Stimulated activated naive B cell treated with anti-CD40 and anti-IgM and Interleukin-4, amounts not matched to agents 10 μg/mL and 1 μg/mL and 100 μg/mL, for 72 hours (primary cell): ENCODE measurements around the gene EXPH5.
A peak's percentile ranks its signal among the peaks of the same experiment; 100 is the strongest.

Source experiments
- ATAC-seq, 2 donors: fragments of 150-1000 bp; cut with Tn5 transposase; replicated peaks; 2 replicates each; pipeline ENCODE4 v1.10.0; 2021; ENCODE audit warnings: moderate library complexity in 1 of 2
- DNase-seq: peaks from one replicate; pipeline ENCODE4 v3.0.0; 2021
- H3K27ac Mint-ChIP-seq: one replicate; pipeline ENCODE4 v1.8.0; 2022; ENCODE audit warnings: mild to moderate bottlenecking, mixed read lengths
- H3K27me3 Mint-ChIP-seq, 2 donors: one replicate each; pipeline ENCODE4 v1.8.0; 2022; ENCODE audit warnings: mixed read lengths in 2 of 2
- H3K36me3 Mint-ChIP-seq, 2 donors: one replicate each; pipeline ENCODE4 v1.8.0; 2022; ENCODE audit warnings: mixed read lengths in 2 of 2, mild to moderate bottlenecking in 1 of 2
- H3K4me1 Mint-ChIP-seq, 2 donors: one replicate each; pipeline ENCODE4 v1.8.0; 2022; ENCODE audit warnings: mixed read lengths in 2 of 2, mild to moderate bottlenecking in 1 of 2
- H3K4me3 Mint-ChIP-seq, 2 donors: one replicate each; pipeline ENCODE4 v1.8.0; 2022; ENCODE audit warnings: mild to moderate bottlenecking in 2 of 2, mixed read lengths in 2 of 2, moderate library complexity in 1 of 2
- H3K9me3 Mint-ChIP-seq, 2 donors: one replicate each; pipeline ENCODE4 v1.8.0; 2022; ENCODE audit warnings: mixed read lengths in 2 of 2, mild to moderate bottlenecking in 1 of 2

EXPH5 gene

DNA sequence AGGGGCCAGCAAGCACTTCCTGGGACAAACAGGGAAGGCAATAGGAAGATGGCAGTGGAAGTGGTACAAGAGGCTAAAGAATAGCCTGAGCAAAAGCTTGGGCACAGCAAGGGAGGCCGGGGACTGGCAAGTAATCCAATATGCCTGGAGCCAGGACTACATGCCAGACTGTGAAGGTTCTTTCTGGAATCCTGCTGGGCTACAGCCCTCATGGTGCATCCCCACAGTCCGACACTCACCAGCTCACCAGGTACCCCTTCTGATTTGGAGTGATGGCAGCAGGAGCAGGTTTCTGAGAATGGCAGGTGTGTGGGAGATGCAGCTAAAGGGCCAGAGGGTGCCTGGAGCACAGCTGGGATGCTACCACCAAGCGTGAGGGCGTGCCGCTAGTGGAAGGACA lies 63.1 kb downstream of the EXPH5 start:
- Mint-ChIP-seq H3K27ac (no peak overlapping the region), H3K4me1 (no peaks in the 10 kb centered on the region)

DNA sequence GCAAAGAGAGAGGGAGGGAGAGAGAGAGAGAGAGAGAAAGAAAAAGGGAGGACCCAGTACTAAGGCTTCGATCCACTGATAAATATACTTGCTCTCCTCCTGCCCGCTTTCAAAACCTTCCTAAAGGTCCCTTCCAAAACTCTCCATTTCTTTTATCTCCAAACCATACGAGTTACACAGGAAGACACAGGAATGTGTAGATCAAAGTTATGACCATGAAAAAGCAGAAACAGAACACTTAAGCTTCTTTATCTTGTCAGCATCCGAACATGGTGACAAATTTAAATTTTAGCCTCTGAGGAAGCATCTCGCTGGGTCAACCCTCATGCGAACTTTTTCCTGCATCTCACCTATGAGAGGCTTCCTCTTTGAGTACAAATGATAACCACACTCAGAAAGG lies 66.2 kb downstream of the EXPH5 start:
- H3K9me3 Mint-ChIP-seq, result peaks cover 5% of the 10 kb centered on the region in 2 donors
- no peaks in the 10 kb centered on the region for H3K4me1 Mint-ChIP-seq
- H3K4me3 Mint-ChIP-seq, result no peak overlapping the region
- peaks cover 0 to 2% of the 10 kb centered on the region in 2 donors for H3K36me3 Mint-ChIP-seq
- peaks cover 0 to 5% of the 10 kb centered on the region in 2 donors for H3K27me3 Mint-ChIP-seq
- ATAC-seq (no peak), DNase-seq (no peak)
- no peak overlapping the region for H3K27ac Mint-ChIP-seq

More for the DNA sequence above, 63.1 kb downstream of the EXPH5 start:
- Mint-ChIP-seq H3K4me3 (no peak overlapping the region), H3K27me3 (peaks cover 0 to 5% of the 10 kb centered on the region in 2 donors), H3K36me3 (no peaks in the 10 kb centered on the region), H3K9me3 (no peaks in the 10 kb centered on the region)
- ATAC-seq (no peak), DNase-seq (no peak)

DNA sequence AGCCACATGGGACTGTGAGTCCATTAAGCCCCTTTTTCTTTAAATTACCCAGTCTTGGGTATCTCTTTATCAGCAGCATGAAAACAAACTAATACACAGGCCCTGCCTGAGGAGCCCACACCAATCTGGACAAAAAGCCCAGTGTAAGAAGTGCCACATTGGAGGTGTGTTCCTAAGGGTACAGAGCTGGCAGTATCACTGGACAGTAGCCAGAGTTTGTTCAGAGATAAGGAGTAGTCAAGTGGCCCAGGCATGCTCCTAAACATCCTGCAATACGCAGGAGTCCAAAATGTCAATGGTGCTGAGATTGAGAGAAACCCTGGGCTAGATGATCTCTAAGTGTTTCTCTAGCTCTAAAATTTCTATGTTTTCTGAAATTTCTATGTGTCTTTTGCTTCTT lies 68.4 kb downstream of the EXPH5 start:
- Mint-ChIP-seq H3K27me3 (peaks cover 4 to 5% of the 10 kb centered on the region in 2 donors), H3K4me1 (no peaks in the 10 kb centered on the region), H3K9me3 (peaks cover 5% of the 10 kb centered on the region in 2 donors), H3K4me3 (no peak overlapping the region), H3K27ac (no peak overlapping the region), H3K36me3 (peaks cover 0 to 2% of the 10 kb centered on the region in 2 donors)
- ATAC-seq, result no peak
- DNase-seq, result no peak

DNA sequence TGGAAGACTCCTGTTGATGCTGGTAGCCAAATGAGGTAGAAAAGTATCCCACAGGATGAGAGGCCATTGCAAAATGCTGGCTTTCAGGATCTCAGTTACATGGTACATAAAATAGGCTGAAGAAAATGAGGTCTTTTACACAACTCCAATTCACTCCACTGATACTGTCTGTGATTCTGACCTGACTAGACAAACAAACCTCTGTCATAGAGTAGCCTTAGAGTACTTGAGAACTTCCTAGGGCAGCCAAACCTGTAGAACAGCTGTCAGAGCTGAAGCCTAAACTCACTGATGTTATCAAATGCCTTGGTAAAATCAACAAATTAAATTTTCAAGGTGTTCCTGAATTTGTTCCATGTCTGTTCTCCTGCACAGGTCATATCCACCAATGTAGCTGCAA lies 69.1 kb downstream of the EXPH5 start:
- ATAC-seq (no peak), DNase-seq (no peak)
- H3K27me3 Mint-ChIP-seq, result peaks cover 4 to 5% of the 10 kb centered on the region in 2 donors
- no peak overlapping the region for H3K27ac Mint-ChIP-seq
- no peaks in the 10 kb centered on the region for H3K4me1 Mint-ChIP-seq
- H3K9me3 Mint-ChIP-seq, result peaks cover 5% of the 10 kb centered on the region in 2 donors
- no peak overlapping the region for H3K4me3 Mint-ChIP-seq
- peaks cover 0 to 2% of the 10 kb centered on the region in 2 donors for H3K36me3 Mint-ChIP-seq

DNA sequence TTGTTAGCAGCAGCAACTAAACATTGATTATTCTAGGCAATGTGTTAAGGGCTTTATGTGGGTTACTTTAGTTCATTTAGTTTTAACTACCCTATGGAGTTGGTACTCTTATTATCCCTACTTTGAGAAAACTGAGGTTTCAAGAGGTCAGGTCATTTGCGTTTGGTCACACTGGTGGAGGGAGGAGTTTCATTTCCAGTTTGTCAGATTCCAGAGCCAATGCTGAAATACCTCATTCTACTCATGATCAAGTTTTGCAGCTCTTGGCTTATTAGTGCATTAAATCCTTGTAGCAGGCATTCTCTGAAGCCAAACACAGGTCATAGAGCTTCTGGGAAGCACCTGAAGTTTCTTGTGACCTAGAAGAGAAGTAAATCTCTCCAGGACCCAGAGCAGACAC lies 71.2 kb downstream of the EXPH5 start:
- ATAC-seq, result no peak
- peaks cover 4 to 5% of the 10 kb centered on the region in 2 donors for H3K27me3 Mint-ChIP-seq
- no peak overlapping the region for H3K27ac Mint-ChIP-seq
- H3K9me3 Mint-ChIP-seq, result peaks cover 5% of the 10 kb centered on the region in 2 donors
- no peaks in the 10 kb centered on the region for H3K4me1 Mint-ChIP-seq
- no peak overlapping the region for H3K4me3 Mint-ChIP-seq
- no peak for DNase-seq
- H3K36me3 Mint-ChIP-seq, result peaks cover 0 to 2% of the 10 kb centered on the region in 2 donors

DNA sequence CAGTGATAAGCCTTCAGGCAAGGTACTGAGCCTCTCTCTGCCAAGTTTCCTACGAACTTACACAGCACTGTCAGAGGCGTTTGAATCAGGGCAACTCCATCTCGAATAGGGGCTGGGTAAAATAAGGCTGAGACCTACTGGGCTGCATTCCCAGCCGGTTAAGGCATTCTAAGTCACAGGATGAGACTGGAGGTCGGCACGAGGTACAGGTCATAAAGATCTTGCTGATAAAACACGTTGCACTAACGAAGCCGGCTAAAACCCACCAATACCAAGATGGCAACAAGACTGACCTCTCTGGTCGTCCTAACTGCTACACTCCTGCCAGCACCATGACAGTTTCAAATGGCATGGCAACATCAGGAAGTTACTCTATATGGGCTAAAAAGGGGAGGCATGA lies 75.0 kb downstream of the EXPH5 start:
- Mint-ChIP-seq H3K9me3 (no peaks in the 10 kb centered on the region), H3K27me3 (peaks cover 4 to 9% of the 10 kb centered on the region in 2 donors)

DNA sequence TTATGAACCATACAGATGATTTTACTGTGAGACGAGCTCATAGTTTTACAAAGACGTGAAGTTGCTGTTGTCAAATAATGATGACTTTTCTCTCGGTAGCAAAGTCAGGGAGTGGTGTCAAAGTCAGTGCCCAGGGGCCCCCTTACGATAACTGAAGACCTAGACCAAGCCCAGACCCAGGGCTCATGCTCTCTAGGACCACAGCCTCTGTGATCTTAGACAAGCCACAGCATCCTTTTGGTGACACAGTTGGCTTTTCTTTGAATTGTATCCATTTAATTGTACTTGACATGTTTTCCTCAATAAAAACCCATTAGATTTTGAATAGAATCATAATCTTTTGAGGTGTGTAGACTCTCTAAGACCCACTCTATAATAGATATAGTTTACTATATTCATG lies 77.4 kb downstream of the EXPH5 start:
- Mint-ChIP-seq H3K27ac (no peak overlapping the region), H3K9me3 (no peaks in the 10 kb centered on the region), H3K4me3 (no peak overlapping the region), H3K27me3 (peaks cover 3 to 9% of the 10 kb centered on the region in 2 donors), H3K36me3 (peaks cover 0 to 9% of the 10 kb centered on the region in 2 donors), H3K4me1 (no peaks in the 10 kb centered on the region)
- DNase-seq (no peak), ATAC-seq (no peak)

More for the DNA sequence above, 75.0 kb downstream of the EXPH5 start:
- peaks cover 0 to 9% of the 10 kb centered on the region in 2 donors for H3K36me3 Mint-ChIP-seq
- DNase-seq (no peak), ATAC-seq (no peak)
- no peaks in the 10 kb centered on the region for H3K4me1 Mint-ChIP-seq
- no peak overlapping the region for H3K4me3 Mint-ChIP-seq
- no peak overlapping the region for H3K27ac Mint-ChIP-seq

DNA sequence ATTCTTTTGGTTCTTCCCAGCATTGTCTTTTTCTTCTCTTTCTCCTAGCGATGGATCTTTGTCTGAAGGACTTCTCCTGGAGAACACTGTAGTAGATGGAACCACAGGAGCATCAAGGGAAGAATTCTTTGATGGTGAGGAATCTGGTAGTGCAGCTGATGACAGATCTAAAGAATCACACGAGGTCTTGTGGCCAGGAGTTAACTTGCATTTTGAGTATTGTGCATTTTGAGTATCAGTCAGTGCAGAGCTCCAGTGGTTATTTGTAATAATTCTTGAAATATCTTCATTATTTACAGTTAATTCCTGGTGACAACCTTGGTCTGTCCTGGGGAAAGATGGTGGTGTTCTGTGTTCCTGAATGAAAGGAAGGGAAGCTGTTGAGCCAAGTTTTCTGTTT lies 80.9 kb downstream of the EXPH5 start:
- H3K36me3 Mint-ChIP-seq, result peaks cover 0 to 9% of the 10 kb centered on the region in 2 donors
- DNase-seq (no peak), ATAC-seq (no peak)
- H3K4me1 Mint-ChIP-seq, result no peaks in the 10 kb centered on the region
- H3K4me3 Mint-ChIP-seq, result no peak overlapping the region
- no peaks in the 10 kb centered on the region for H3K9me3 Mint-ChIP-seq
- H3K27ac Mint-ChIP-seq, result no peak overlapping the region
- peaks cover 0 to 19% of the 10 kb centered on the region in 2 donors for H3K27me3 Mint-ChIP-seq

DNA sequence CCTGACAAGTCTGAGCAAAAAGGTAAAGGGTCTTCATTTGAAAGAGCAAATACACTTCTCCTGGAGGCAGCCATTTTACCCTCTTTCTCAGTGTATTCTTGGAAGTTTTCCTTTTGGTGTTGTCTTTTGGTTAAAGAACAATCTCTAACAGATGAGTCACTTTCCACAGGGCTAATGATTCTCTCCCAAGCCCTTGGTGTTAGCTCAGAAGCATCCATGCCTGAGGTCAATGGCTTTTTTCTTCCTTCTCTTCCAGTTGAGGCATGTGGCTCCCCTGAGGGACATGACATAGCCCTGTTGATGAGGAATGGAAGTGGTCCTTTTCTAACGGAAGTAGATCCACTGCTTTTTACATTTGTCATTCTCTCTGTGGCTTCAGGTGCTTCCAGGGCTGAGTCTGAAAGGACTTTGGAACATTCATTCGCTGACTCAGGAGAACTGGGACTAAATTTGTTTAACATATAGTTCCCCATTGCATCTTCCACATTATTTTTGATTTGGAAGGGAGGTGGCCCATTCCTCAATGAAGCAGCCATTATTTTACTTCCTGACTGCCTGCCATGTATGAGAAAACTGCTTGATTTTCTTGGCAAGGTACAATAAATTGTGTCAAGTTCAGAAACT lies 81.6 kb downstream of the EXPH5 start:
- no peak overlapping the region for H3K4me3 Mint-ChIP-seq
- ATAC-seq (no peak), DNase-seq (no peak)
- no peaks in the 10 kb centered on the region for H3K4me1 Mint-ChIP-seq
- H3K36me3 Mint-ChIP-seq, result peaks cover 0 to 9% of the 10 kb centered on the region in 2 donors
- no peak overlapping the region for H3K27ac Mint-ChIP-seq
- H3K27me3 Mint-ChIP-seq, result peaks cover 4 to 19% of the 10 kb centered on the region in 2 donors
- no peaks in the 10 kb centered on the region for H3K9me3 Mint-ChIP-seq

DNA sequence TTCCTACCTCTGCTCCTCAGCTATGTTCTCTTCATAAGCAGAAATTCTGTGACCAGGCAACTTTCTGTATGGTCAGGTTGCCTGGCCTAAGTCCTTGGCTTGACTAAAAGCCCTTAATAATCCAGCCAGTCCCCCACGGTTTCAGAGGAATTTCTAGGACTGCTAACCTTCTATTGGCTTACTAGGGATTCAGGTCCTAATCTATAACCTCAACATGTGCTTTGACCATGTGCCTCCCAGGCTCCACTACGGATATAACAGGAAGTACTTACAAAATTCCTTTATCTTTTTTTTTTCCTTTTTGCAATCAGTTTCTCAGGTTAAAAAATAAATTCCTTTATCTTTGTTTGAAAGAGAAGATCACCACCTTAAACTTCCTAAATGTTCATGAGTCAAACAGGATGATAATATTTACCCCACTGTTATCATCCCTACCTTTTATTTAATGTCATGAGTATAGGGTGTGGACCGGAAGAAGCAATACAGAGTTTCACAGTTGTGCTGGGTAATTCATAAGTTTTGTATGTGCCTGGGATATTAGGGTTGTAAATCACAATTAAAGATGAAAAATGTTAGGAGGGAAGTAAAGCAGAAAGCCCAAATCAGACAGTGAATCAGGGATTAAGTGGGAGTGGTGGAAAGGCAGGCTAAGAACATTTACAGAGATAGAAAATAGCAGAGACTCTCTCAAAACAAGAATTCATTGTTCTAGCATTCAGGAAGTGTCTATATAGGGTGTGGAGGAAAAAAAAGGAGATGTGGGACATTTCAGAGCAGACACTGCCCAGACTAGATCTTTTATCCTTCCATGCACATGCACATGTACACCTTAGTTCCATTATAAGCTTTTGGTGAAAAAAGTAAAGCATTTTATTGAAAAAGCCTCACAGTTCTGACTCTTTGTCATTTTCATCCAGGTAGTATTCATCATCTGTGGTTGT lies 84.6 kb downstream of the EXPH5 start:
- Mint-ChIP-seq H3K4me3 (no peak overlapping the region), H3K4me1 (no peaks in the 10 kb centered on the region), H3K27me3 (peaks cover 4 to 12% of the 10 kb centered on the region in 2 donors), H3K9me3 (no peaks in the 10 kb centered on the region), H3K36me3 (peaks cover 0 to 2% of the 10 kb centered on the region in 2 donors), H3K27ac (no peak overlapping the region)
- no peak for ATAC-seq
- no peak for DNase-seq

DNA sequence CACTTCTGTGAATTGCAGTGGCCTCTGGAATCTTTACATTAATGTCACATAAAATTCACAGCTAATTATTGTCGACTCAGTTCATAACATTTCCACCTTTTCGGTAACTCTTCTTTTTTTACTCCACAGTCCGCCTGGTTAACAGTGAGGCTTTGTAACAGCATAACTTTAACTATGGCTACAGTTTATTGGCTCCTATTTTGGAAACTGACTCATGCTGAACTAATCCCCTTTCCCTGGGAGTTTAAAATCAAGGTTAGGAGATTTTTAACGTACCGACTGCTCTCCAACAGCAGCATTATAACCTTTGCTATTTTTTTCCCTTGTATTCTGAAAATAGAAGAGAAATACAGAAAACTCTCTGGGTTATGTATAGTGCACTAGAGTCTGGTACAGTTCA lies 92.2 kb downstream of the EXPH5 start:
- Mint-ChIP-seq H3K4me1 (peaks cover 5% of the 10 kb centered on the region in 2 donors), H3K36me3 (no peaks in the 10 kb centered on the region), H3K9me3 (no peaks in the 10 kb centered on the region), H3K4me3 (no peak overlapping the region), H3K27me3 (no peaks in the 10 kb centered on the region), H3K27ac (no peak overlapping the region)
- DNase-seq (no peak), ATAC-seq (no peak)

DNA sequence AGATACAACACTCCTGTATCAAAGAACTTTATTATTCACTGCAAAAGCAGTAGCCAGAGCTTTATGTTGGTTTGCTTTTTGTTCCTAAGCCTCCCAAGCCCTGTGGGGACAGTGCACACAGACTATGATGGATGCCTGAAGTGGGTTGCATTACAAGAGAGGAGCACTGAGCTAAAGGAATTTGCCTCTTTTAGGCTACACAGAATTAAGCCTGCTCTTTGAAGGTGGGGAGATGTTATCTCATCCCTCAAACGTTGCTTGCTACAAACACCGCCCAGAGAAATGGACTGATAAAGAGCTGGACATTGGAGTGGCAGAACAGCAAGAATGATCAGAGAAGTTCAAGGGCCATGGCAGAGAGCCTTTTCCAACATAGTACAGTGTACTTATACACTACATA lies 92.8 kb downstream of the EXPH5 start:
- no peak overlapping the region for H3K4me3 Mint-ChIP-seq
- no peak overlapping the region for H3K27ac Mint-ChIP-seq
- no peaks in the 10 kb centered on the region for H3K27me3 Mint-ChIP-seq

DNA sequence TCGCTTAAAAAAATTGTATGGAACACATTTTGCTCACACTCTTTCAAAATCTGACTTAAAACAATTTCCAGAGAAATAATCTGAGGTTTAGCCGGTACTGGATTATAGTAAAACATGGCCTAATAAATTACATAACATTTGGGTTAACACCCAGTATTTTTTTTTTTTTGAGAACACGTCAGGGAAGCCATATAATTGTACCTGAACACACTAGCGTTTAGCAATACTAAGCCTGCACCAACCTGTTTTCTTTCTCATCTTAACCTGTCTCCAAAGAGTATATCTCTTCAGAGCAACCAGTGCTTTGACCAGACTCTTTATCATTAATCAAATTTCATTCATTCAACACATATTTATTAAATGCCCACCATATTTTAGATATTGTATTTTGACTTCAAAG lies 93.4 kb downstream of the EXPH5 start:
- H3K27ac Mint-ChIP-seq, result no peak overlapping the region
- H3K4me3 Mint-ChIP-seq, result no peak overlapping the region
- H3K27me3 Mint-ChIP-seq, result no peaks in the 10 kb centered on the region

More for the DNA sequence above, 92.8 kb downstream of the EXPH5 start:
- no peaks in the 10 kb centered on the region for H3K9me3 Mint-ChIP-seq
- ATAC-seq, result no peak
- peaks cover 5% of the 10 kb centered on the region in 2 donors for H3K4me1 Mint-ChIP-seq
- H3K36me3 Mint-ChIP-seq, result no peaks in the 10 kb centered on the region
- DNase-seq, result no peak

DNA sequence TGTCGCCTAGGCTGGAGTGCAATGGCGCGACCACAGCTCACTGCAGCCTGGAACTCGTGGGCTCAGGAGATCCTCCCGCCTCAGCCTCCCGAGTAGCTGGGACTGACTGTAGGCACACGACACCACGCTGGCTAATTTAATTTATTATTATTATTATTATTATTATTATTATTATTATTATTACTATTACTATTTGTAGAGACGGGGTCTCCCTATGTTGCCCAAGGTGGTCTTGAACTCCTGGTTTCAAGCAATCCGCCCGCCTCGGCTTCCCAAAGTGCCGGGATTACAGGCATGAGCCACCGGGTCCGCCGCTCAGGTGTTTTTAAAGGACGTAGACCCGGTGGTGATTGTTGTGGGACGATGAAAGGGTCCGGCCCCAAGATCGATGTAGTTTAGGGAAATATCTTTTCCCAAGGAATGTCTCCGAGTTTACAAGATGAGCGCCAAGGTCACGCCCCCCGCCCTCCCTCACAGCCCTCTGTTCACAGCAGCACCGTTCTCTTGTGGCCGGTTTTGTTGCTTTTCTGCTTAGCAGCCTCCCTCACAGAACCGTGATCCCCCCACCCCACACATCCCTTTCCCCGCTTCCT lies 94.7 kb downstream of the EXPH5 start:
- Mint-ChIP-seq H3K27ac (peak overlapping the region; percentile 96), H3K9me3 (no peaks in the 10 kb centered on the region)
- peak in 1 of 2 donors; percentile 2 for ATAC-seq

More for the DNA sequence above, 93.4 kb downstream of the EXPH5 start:
- ATAC-seq (no peak), DNase-seq (no peak)
- Mint-ChIP-seq H3K36me3 (no peaks in the 10 kb centered on the region), H3K4me1 (peaks cover 5% of the 10 kb centered on the region in 2 donors), H3K9me3 (no peaks in the 10 kb centered on the region)

More for the DNA sequence above, 94.7 kb downstream of the EXPH5 start:
- peaks cover 5% of the 10 kb centered on the region in 2 donors for H3K4me1 Mint-ChIP-seq
- no peaks in the 10 kb centered on the region for H3K27me3 Mint-ChIP-seq
- H3K36me3 Mint-ChIP-seq, result no peaks in the 10 kb centered on the region
- H3K4me3 Mint-ChIP-seq, result peak overlapping the region; percentile 94 to 95
- DNase-seq, result no peak
